AG09309 (cell line): ENCODE results near the gene SYT13.

Experiments
- DNase-seq: peaks from one replicate; pipeline ENCODE4 v3.0.0-alpha.2; 2010; ENCODE audit warnings: low read depth
- H3K4me3 ChIP-seq: 2 replicates; pipeline ENCODE4 v1.5.1; 2011; ENCODE audit warnings: mild to moderate bottlenecking, low read depth, low read length, moderate library complexity; ENCODE audit not compliant: control insufficient read depth
- TF ChIP-seq, protein P1 (sequence below): IDR thresholded peaks from 2 replicates; pipeline ENCODE4 v1.5.1; 2011; ENCODE audit warnings: mild to moderate bottlenecking, low read depth, low read length, inconsistent platforms; ENCODE audit not compliant: insufficient read depth, control insufficient read depth; ENCODE audit errors: missing control alignments

Gene SYT13

GRCh38 chr11:45219411-45219810, 66.7 kb downstream of the SYT13 start:
- no peak overlapping the region for H3K4me3 ChIP-seq
- TF ChIP-seq, protein P1, sequence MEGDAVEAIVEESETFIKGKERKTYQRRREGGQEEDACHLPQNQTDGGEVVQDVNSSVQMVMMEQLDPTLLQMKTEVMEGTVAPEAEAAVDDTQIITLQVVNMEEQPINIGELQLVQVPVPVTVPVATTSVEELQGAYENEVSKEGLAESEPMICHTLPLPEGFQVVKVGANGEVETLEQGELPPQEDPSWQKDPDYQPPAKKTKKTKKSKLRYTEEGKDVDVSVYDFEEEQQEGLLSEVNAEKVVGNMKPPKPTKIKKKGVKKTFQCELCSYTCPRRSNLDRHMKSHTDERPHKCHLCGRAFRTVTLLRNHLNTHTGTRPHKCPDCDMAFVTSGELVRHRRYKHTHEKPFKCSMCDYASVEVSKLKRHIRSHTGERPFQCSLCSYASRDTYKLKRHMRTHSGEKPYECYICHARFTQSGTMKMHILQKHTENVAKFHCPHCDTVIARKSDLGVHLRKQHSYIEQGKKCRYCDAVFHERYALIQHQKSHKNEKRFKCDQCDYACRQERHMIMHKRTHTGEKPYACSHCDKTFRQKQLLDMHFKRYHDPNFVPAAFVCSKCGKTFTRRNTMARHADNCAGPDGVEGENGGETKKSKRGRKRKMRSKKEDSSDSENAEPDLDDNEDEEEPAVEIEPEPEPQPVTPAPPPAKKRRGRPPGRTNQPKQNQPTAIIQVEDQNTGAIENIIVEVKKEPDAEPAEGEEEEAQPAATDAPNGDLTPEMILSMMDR = no peak
- DNase-seq = no peak

DNA sequence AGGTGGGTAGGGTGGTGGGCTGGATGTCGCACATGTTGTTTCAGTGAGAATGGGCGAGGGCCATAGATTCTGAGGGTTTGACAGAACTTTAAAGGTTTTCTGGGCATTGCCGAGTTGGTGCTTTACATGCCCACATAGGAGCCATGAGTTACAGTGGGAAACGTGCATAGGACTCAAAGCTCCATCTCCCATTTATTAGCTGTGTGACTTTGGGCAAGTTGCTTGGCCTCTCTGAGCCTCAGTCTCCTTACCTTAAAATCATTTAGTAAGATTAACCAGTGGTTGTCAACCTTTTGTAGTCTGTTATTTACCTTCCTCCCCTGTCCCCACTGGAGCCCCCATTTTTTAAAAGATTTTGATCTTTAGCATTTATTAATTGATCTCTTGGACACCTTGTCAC, 67.4 kb downstream of the SYT13 start:
- TF ChIP-seq, protein P1 = no peak
- DNase-seq = no peak
- no peak overlapping the region for H3K4me3 ChIP-seq

DNA sequence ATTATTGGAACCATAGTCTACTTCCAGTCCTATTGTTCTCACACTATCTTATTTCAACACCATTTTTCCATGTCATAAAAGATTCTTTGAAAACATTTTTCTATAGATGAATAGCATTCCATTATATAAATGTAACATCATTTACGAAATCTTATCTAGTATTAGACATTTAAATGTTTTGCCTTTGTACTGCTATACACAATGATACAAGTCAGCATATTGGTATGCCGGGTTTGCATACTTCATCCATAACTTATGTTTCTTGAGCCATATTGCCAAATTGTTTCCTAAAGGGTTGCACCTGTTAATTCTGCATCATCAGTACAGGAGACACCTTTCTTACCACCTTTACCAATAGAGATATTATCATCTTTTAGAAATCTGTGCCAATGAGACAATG, 68.2 kb downstream of the SYT13 start:
- TF ChIP-seq, protein P1 = no peak
- DNase-seq = no peak
- no peak overlapping the region for H3K4me3 ChIP-seq

GRCh38 chr11:45216901-45217300, 69.2 kb downstream of the SYT13 start:
- TF ChIP-seq, protein P1 = no peak
- DNase-seq = no peak
- no peak overlapping the region for H3K4me3 ChIP-seq

- TF ChIP-seq, protein P1 = no peak
- no peak for DNase-seq
- H3K4me3 ChIP-seq = no peak overlapping the region
These were observed 70.1 kb downstream of the SYT13 start for GRCh38 chr11:45216031-45216430.

- TF ChIP-seq, protein P1 = no peak
- H3K4me3 ChIP-seq = no peak overlapping the region
- DNase-seq = no peak
These were observed 70.9 kb downstream of the SYT13 start for GRCh38 chr11:45215098-45215865.
